A549 (cell line): Measurements from ENCODE around the gene ANKS4B. TPM values are rescaled to one million over a fixed set of nuclear protein-coding genes. Genes with fewer than 3 reads are reported as not detected.

Source experiments
- ATAC-seq, 2 experiments: fragments of 200-7000 bp in 1 of 2; fragments of >200 bp in 1 of 2; cut with Nextera tagmentation in 1 of 2; cut with Tn5 transposase in 1 of 2; 3 replicates each; pipeline versions ENCODE4 v1.8.0 to v1.9.1; 2018 to 2020; ENCODE audit warnings: mild to moderate bottlenecking in 1 of 2, moderate library complexity in 1 of 2
- CTCF ChIA-PET: fragments of 300-600 bp; sonication (Branson Sonifier 250); formaldehyde crosslinking; extraction: SDS; loops from one replicate; lab custom pipeline; 2021; ENCODE audit warnings: antibody characterized with exemption, inconsistent platforms; lab: Yijun Ruan, JAX
- POLR2A ChIA-PET: fragments of 350-600 bp; formaldehyde crosslinking; extraction: SDS; loops from one replicate; lab custom pipeline; 2021; ENCODE audit warnings: antibody characterized with exemption, inconsistent platforms; lab: Yijun Ruan, JAX
- DNase-seq, 2 experiments: peaks; one replicate each; pipeline versions ENCODE4 v3.0.0 to v3.0.0-alpha.2; 2011 to 2016; ENCODE audit warnings: low read depth in 1 of 2, low spot score in 1 of 2
- FAIRE-seq: peaks from 2 replicates; lab custom pipeline; 2011; peaks lifted over from hg19 to GRCh38; lab: Jason Lieb, UNC
- H3K27ac ChIP-seq, 2 experiments: fragments of >200 bp; sonication (Bioruptor Twin); formaldehyde crosslinking; 3 replicates each; pipeline ENCODE4 v1.5.1; 2016 to 2017
- H3K4me1 ChIP-seq: fragments of >200 bp; sonication (Bioruptor Twin); formaldehyde crosslinking; 3 replicates; pipeline ENCODE4 v1.6.1; 2016
- H3K4me2 ChIP-seq: fragments of >200 bp; sonication (Bioruptor Twin); formaldehyde crosslinking; 3 replicates; pipeline ENCODE4 v1.6.1; 2016
- H3K4me3 ChIP-seq: fragments of >200 bp; sonication (Bioruptor Twin); formaldehyde crosslinking; 3 replicates; pipeline ENCODE4 v1.5.1; 2016
- H3K9me3 ChIP-seq: fragments of >200 bp; sonication (Bioruptor Twin); formaldehyde crosslinking; 3 replicates; pipeline ENCODE4 v1.6.1; 2016
- ATOH8 ChIP-seq: fragments of 250-450 bp; sonication (Bioruptor Pico); IDR thresholded peaks from 2 replicates; pipeline ENCODE4 v1.5.0; 2020; ENCODE audit warnings: low read depth, mild to moderate bottlenecking, moderate library complexity
- CHD4 ChIP-seq: fragments of 200-600 bp; sonication (generic); IDR thresholded peaks from 2 replicates; pipeline ENCODE4 v1.6.1; 2016; ENCODE audit warnings: antibody characterized with exemption, mild to moderate bottlenecking, borderline replicate concordance
- CTCF ChIP-seq: fragments of >200 bp; sonication (Bioruptor Twin); formaldehyde crosslinking; IDR thresholded peaks from 3 replicates; pipeline ENCODE4 v1.5.1; 2016
- EHMT2 ChIP-seq: fragments of 200-600 bp; sonication (generic); IDR thresholded peaks from 2 replicates; pipeline ENCODE4 v1.6.1; 2016; ENCODE audit warnings: antibody characterized with exemption, low read depth, mild to moderate bottlenecking, moderate library complexity
- FOSL2 ChIP-seq, 2 experiments: fragments of 450-650 bp in 1 of 2; fragments of >200 bp in 1 of 2; sonication (Bioruptor Twin) in 1 of 2; formaldehyde crosslinking; IDR thresholded peaks; 2 replicates each; pipeline versions ENCODE4 v1.5.0 to v1.6.1; 2016 to 2020; ENCODE audit warnings: mild to moderate bottlenecking in 1 of 2, moderate library complexity in 1 of 2
- HOXA7 ChIP-seq: fragments of 250-450 bp; sonication (Bioruptor Pico); IDR thresholded peaks from 2 replicates; pipeline ENCODE4 v1.5.0; 2020; ENCODE audit warnings: mild to moderate bottlenecking, moderate library complexity
- HOXB13 ChIP-seq: fragments of 250-450 bp; sonication (Bioruptor Pico); IDR thresholded peaks from 2 replicates; pipeline ENCODE4 v1.5.0; 2020; ENCODE audit warnings: low read depth, mild to moderate bottlenecking, moderate library complexity
- JUN ChIP-seq, 2 experiments: fragments of >200 bp; sonication (Bioruptor Twin); formaldehyde crosslinking; IDR thresholded peaks; 2 replicates in 1 of 2; 3 replicates in 1 of 2; pipeline ENCODE4 v1.6.1; 2016 to 2017
- JUNB ChIP-seq: fragments of >200 bp; sonication (Bioruptor Twin); formaldehyde crosslinking; IDR thresholded peaks from 2 replicates; pipeline ENCODE4 v1.6.1; 2016
- KDM5A ChIP-seq: fragments of 200-600 bp; sonication (generic); IDR thresholded peaks from 2 replicates; pipeline ENCODE4 v1.6.1; 2016; ENCODE audit warnings: antibody characterized with exemption, mild to moderate bottlenecking
- MAFK ChIP-seq: fragments of 450-650 bp; IDR thresholded peaks from 2 replicates; pipeline ENCODE4 v1.6.1; 2014; ENCODE audit not compliant: partially characterized antibody
- MAZ ChIP-seq: fragments of 150-350 bp; IDR thresholded peaks from 2 replicates; pipeline ENCODE4 v1.6.1; 2014; ENCODE audit warnings: antibody characterized with exemption, low read depth, low read length, borderline replicate concordance
- NR3C1 ChIP-seq: fragments of >200 bp; sonication (Bioruptor Twin); formaldehyde crosslinking; IDR thresholded peaks from 3 replicates; pipeline ENCODE4 v1.6.1; 2017
- POLR2AphosphoS2 ChIP-seq: conservative IDR thresholded peaks from 2 replicates; pipeline ENCODE4 v1.6.1; 2012; ENCODE audit warnings: low read length, improper control_type of control experiment, inconsistent platforms
- RAD21 ChIP-seq, 2 experiments: fragments of >200 bp in 1 of 2; sonication (Bioruptor Twin) in 1 of 2; formaldehyde crosslinking in 1 of 2; IDR thresholded peaks in 1 of 2; conservative IDR thresholded peaks in 1 of 2; 2 replicates in 1 of 2; 3 replicates in 1 of 2; pipeline ENCODE4 v1.6.1; 2012 to 2018; ENCODE audit warnings: inconsistent platforms in 1 of 2
- RARB ChIP-seq: fragments of 250-450 bp; sonication (Bioruptor Pico); IDR thresholded peaks from 2 replicates; pipeline ENCODE4 v1.8.0; 2021; ENCODE audit warnings: mild to moderate bottlenecking, moderate library complexity
- RCOR1 ChIP-seq: fragments of 150-350 bp; IDR thresholded peaks from 2 replicates; pipeline ENCODE4 v1.6.1; 2014; ENCODE audit warnings: antibody characterized with exemption, low read length, low read depth
- RFX5 ChIP-seq: fragments of 450-650 bp; IDR thresholded peaks from 2 replicates; pipeline ENCODE4 v1.7.1; 2014; ENCODE audit warnings: antibody characterized with exemption, mild to moderate bottlenecking, moderate library complexity
- SMC3 ChIP-seq: fragments of >200 bp; sonication (Bioruptor Twin); formaldehyde crosslinking; IDR thresholded peaks from 3 replicates; pipeline ENCODE4 v1.6.1; 2018; ENCODE audit warnings: inconsistent platforms
- TP53 ChIP-seq: fragments of 250-450 bp; sonication (Bioruptor Pico); IDR thresholded peaks from 2 replicates; pipeline ENCODE4 v1.5.0; 2021; ENCODE audit warnings: mild to moderate bottlenecking, moderate library complexity
- ZFP36 ChIP-seq: fragments of 450-650 bp; IDR thresholded peaks from 2 replicates; pipeline ENCODE4 v1.6.1; 2014; ENCODE audit warnings: borderline replicate concordance; ENCODE audit not compliant: partially characterized antibody
- WGBS: methylation state at CpG from one replicate; pipeline ENCODE4 v1.1.6; 2017; ENCODE audit errors: missing lambda C conversion rate; 5-methylcytosine and 5-hydroxymethylcytosine counted together
- polyA plus RNA-seq, 4 experiments: library from polyadenylated mRNA; depleted of rRNA in 3 of 4; stranded (reverse); fragments of >200 nt; fragmentation: RNase III in 1 of 4; extraction: RNeasy Plus Mini Kit Qiagen cat#74134 plus additional on column Dnase treatment in 1 of 4; gene quantifications; 2 replicates in 3 of 4; 3 replicates in 1 of 4; pipeline ENCODE4 v1.2.3, GENCODE V29; 2011 to 2017
- TF ChIP-seq, protein P1 (sequence below): fragments of >200 bp; sonication (Bioruptor Twin); formaldehyde crosslinking; IDR thresholded peaks from 3 replicates; pipeline ENCODE4 v1.6.1; 2016
- TF ChIP-seq, protein P2 (sequence below): fragments of 250-450 bp; sonication (Bioruptor Pico); IDR thresholded peaks from 2 replicates; pipeline ENCODE4 v1.5.0; 2021; ENCODE audit warnings: mild to moderate bottlenecking, moderate library complexity, borderline replicate concordance

Gene ANKS4B
- polyA plus RNA-seq, 2 of the 4 experiments (the other 2 are of a cell fraction) = 0.27 to 1.8 TPM

- POLR2A ChIA-PET = no interaction called here
- Histone ChIP-seq H3K4me1 (0 out of 3 replicates have a peak, but pooled peaks cover 6% of the 10 kb centered on the region), H3K27ac (no peak overlapping the region), H3K4me3 (no peak overlapping the region), H3K9me3 (no peaks in the 10 kb centered on the region), H3K4me2 (no peak overlapping the region)
- ATAC-seq (no peak), DNase-seq (no peak), FAIRE-seq (no peak)
- TF ChIP-seq POLR2AphosphoS2 = no peak
- TF ChIP-seq, protein P1, sequence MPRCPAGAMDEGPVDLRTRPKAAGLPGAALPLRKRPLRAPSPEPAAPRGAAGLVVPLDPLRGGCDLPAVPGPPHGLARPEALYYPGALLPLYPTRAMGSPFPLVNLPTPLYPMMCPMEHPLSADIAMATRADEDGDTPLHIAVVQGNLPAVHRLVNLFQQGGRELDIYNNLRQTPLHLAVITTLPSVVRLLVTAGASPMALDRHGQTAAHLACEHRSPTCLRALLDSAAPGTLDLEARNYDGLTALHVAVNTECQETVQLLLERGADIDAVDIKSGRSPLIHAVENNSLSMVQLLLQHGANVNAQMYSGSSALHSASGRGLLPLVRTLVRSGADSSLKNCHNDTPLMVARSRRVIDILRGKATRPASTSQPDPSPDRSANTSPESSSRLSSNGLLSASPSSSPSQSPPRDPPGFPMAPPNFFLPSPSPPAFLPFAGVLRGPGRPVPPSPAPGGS = no peak
- no peak for TF ChIP-seq SMC3
- no peak for TF ChIP-seq CHD4
- TF ChIP-seq, protein P2, sequence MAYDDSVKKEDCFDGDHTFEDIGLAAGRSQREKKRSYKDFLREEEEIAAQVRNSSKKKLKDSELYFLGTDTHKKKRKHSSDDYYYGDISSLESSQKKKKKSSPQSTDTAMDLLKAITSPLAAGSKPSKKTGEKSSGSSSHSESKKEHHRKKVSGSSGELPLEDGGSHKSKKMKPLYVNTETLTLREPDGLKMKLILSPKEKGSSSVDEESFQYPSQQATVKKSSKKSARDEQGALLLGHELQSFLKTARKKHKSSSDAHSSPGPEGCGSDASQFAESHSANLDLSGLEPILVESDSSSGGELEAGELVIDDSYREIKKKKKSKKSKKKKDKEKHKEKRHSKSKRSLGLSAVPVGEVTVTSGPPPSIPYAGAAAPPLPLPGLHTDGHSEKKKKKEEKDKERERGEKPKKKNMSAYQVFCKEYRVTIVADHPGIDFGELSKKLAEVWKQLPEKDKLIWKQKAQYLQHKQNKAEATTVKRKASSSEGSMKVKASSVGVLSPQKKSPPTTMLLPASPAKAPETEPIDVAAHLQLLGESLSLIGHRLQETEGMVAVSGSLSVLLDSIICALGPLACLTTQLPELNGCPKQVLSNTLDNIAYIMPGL = no peak
- no peak for TF ChIP-seq NR3C1
- TF ChIP-seq HOXA7 (CRISPR knock-in tag) = no peak
- TF ChIP-seq CTCF = no peak
- TF ChIP-seq RARB = no peak
- TF ChIP-seq JUNB = no peak
- no peak for TF ChIP-seq FOSL2 (IDR thresholded peaks at IDR 0.05)
- no peak for TF ChIP-seq FOSL2 (CRISPR knock-in tag; IDR thresholded peaks at IDR 0.05)
- no peak for TF ChIP-seq RCOR1
- no peak for TF ChIP-seq TP53 (CRISPR knock-in tag)
- WGBS = 80% methylated on average over 5 of the region's 5 CpGs
- CTCF ChIA-PET = no interaction called here
Observed at GRCh38 chr16:21236831-21237230, 3.3 kb downstream of the ANKS4B start.

GRCh38 chr16:21239646-21240045 lies 6.1 kb downstream of the ANKS4B start:
- 74% methylated on average over 4 of the region's 4 CpGs for WGBS
- no peaks in the 10 kb centered on the region for H3K9me3 ChIP-seq
- ATAC-seq (no peak), FAIRE-seq (no peak), DNase-seq (no peak)
- no peak overlapping the region for H3K27ac ChIP-seq
- no peaks in the 10 kb centered on the region for H3K4me1 ChIP-seq
- no peak overlapping the region for H3K4me3 ChIP-seq
- POLR2A ChIA-PET = no interaction called here
- CTCF ChIA-PET = interaction anchor here (1.3 kb wide), 1 partner anchor 38 kb away, joined by 5 read pairs; the partner anchor contains the start of gene CRYM
- TF ChIP-seq HOXA7 (CRISPR knock-in tag) = no peak
- no peak for TF ChIP-seq KDM5A
- no peak for TF ChIP-seq HOXB13 (CRISPR knock-in tag)
- TF ChIP-seq, protein P2 = no peak
- no peak for TF ChIP-seq EHMT2
- no peak for TF ChIP-seq ZFP36
- TF ChIP-seq MAZ = no peak
- no peak for TF ChIP-seq FOSL2 (IDR thresholded peaks at IDR 0.05)
- TF ChIP-seq FOSL2 (CRISPR knock-in tag; IDR thresholded peaks at IDR 0.05) = no peak
- TF ChIP-seq NR3C1 = no peak
- TF ChIP-seq RFX5 = no peak
- no peak for TF ChIP-seq POLR2AphosphoS2
- TF ChIP-seq RCOR1 = no peak
- TF ChIP-seq MAFK = no peak
- TF ChIP-seq JUN (IDR thresholded peaks at IDR 0.05) = no peak
- no peak for TF ChIP-seq ATOH8 (CRISPR knock-in tag)
- TF ChIP-seq RAD21 (conservative IDR thresholded peaks at IDR 0.05 in 1 of 2, IDR thresholded peaks at IDR 0.05 in 1 of 2) = no peak
- TF ChIP-seq RARB = no peak
- no peak overlapping the region for H3K4me2 ChIP-seq
